Ishikawa (cell line): ENCODE results near the gene SLC25A31.

Experiments
- CEBPB ChIP-seq: IDR thresholded peaks from 2 replicates; pipeline ENCODE4 v1.6.1; 2012
- CREB1 ChIP-seq: IDR thresholded peaks from 2 replicates; pipeline ENCODE4 v1.6.1; 2012; ENCODE audit warnings: low read depth
- EGR1 ChIP-seq: IDR thresholded peaks from 2 replicates; pipeline ENCODE4 v1.6.1; 2012
- EP300 ChIP-seq: IDR thresholded peaks from 2 replicates; pipeline ENCODE4 v1.6.1; 2012; ENCODE audit warnings: borderline replicate concordance
- NFIC ChIP-seq: IDR thresholded peaks from 2 replicates; pipeline ENCODE4 v1.6.1; 2012
- RAD21 ChIP-seq: IDR thresholded peaks from 2 replicates; pipeline ENCODE4 v1.6.1; 2012; ENCODE audit warnings: low read depth
- TCF12 ChIP-seq: IDR thresholded peaks from 2 replicates; pipeline ENCODE4 v1.6.1; 2012; ENCODE audit warnings: low read depth
- TEAD4 ChIP-seq: IDR thresholded peaks from 2 replicates; pipeline ENCODE4 v1.6.1; 2012
- YY1 ChIP-seq: IDR thresholded peaks from 2 replicates; pipeline ENCODE4 v1.6.1; 2012; ENCODE audit warnings: low read depth
- ZBTB7A ChIP-seq: IDR thresholded peaks from 2 replicates; pipeline ENCODE4 v1.6.1; 2012; ENCODE audit warnings: low read depth
- TF ChIP-seq, protein P1 (sequence below): IDR thresholded peaks from 2 replicates; pipeline ENCODE4 v1.6.1; 2012

DNA sequence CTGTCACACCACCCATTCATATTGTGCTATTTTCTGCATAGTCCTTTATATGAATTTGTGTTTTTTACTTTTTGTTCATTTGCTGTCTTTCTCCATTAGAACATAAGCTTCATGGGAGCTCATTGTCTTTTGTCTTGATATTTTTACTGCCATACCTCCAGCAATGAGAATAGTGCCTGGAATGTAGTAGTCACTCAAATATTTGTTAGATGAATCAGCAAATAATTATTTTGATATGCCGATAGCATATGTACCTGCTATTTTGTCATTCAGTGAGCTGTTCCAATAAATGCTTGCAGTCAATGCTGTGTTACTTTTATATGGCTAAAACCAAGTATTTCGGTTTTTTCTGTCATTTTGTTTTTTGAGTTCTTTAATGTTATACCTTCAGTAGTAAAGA, 43.5 kb upstream of the SLC25A31 start:
- TF ChIP-seq EP300: no peak; the same call in 1 of the 2 replicates
- TF ChIP-seq, protein P1, sequence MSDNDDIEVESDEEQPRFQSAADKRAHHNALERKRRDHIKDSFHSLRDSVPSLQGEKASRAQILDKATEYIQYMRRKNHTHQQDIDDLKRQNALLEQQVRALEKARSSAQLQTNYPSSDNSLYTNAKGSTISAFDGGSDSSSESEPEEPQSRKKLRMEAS: no peak
- TF ChIP-seq ZBTB7A: no peak
- TF ChIP-seq CREB1: no peak
- TF ChIP-seq NFIC: no peak
- TF ChIP-seq TEAD4: peak; percentile 86
- TF ChIP-seq RAD21: no peak
- no peak for TF ChIP-seq CEBPB
- TF ChIP-seq TCF12: 0 out of 2 replicates have a peak, but pooled peaks have one; percentile 39
- TF ChIP-seq YY1: no peak
- TF ChIP-seq EGR1: no peak
